MCF 10A (cell line): ENCODE measurements around the gene NXPH3. TPM values are rescaled to one million over a fixed set of nuclear protein-coding genes. Genes with fewer than 3 reads are reported as not detected.

Experiments used
- BruUV-seq: library from RNA; stranded (reverse); fragments of 400-500 nt; replicated peaks from 2 replicates; lab custom pipeline; 2021; lab: Mats Ljungman, UMichigan
- CTCF ChIA-PET: fragments of 300-600 bp; sonication (Branson Sonifier 250); formaldehyde crosslinking; extraction: SDS; loops from one replicate; lab custom pipeline; 2021; ENCODE audit warnings: antibody characterized with exemption, inconsistent platforms; lab: Yijun Ruan, JAX
- POLR2A ChIA-PET: fragments of 300-600, 350-650 bp; sonication (Branson Sonifier 250); formaldehyde crosslinking; extraction: SDS; loops from one replicate; lab custom pipeline; 2020; ENCODE audit warnings: antibody characterized with exemption, inconsistent platforms; lab: Yijun Ruan, JAX
- DNase-seq: peaks from one replicate; pipeline ENCODE4 v3.0.0-alpha.2; 2018; ENCODE audit not compliant: unreplicated experiment
- H3K27ac Mint-ChIP-seq: one replicate; pipeline ENCODE4 v1.8.0; 2022; ENCODE audit warnings: mild to moderate bottlenecking, low read depth, mixed read lengths; ENCODE audit not compliant: unreplicated experiment
- H3K27me3 Mint-ChIP-seq: one replicate; pipeline ENCODE4 v1.8.0; 2022; ENCODE audit warnings: mixed read lengths; ENCODE audit not compliant: insufficient read depth, unreplicated experiment
- H3K36me3 Mint-ChIP-seq: one replicate; pipeline ENCODE4 v1.8.0; 2022; ENCODE audit warnings: mild to moderate bottlenecking, moderate library complexity, mixed read lengths; ENCODE audit not compliant: insufficient read depth, unreplicated experiment
- H3K4me1 Mint-ChIP-seq: one replicate; pipeline ENCODE4 v1.8.0; 2022; ENCODE audit warnings: mixed read lengths; ENCODE audit not compliant: insufficient read depth, unreplicated experiment
- H3K4me3 Mint-ChIP-seq: one replicate; pipeline ENCODE4 v1.8.0; 2022; ENCODE audit warnings: mild to moderate bottlenecking, moderate library complexity, mixed read lengths; ENCODE audit not compliant: unreplicated experiment
- H3K9me3 Mint-ChIP-seq: one replicate; pipeline ENCODE4 v1.8.0; 2022; ENCODE audit warnings: mixed read lengths; ENCODE audit not compliant: unreplicated experiment
- CTCF ChIP-seq: fragments of 200-600 bp; IDR thresholded peaks from one replicate; pipeline ENCODE4 v1.8.0; 2022; ENCODE audit warnings: antibody characterized with exemption, mild to moderate bottlenecking; ENCODE audit not compliant: unreplicated experiment
- intact Hi-C: fragments of 100-400 bp; cut with micrococcal nuclease; formaldehyde crosslinking; loops from 2 replicates; pipeline ENCODE4 v1.14.1; 2022
- total RNA-seq: library from RNA; stranded (reverse); gene quantifications from 2 replicates; pipeline ENCODE4 v1.2.3, GENCODE V29; 2022

The NXPH3 gene
- total RNA-seq, 1 experiment from 2014 or later: not detected

- no peak overlapping the region for H3K4me3 Mint-ChIP-seq
- H3K27me3 Mint-ChIP-seq: no peaks in the 10 kb centered on the region
- POLR2A ChIA-PET: interaction anchor here (1.6 kb wide), 1 partner anchor 51 kb away, joined by 3 read pairs; no protein-coding TSS in a partner anchor
- H3K36me3 Mint-ChIP-seq: peaks cover 55% of the 10 kb centered on the region
- H3K9me3 Mint-ChIP-seq: no peaks in the 10 kb centered on the region
- no peak overlapping the region for H3K27ac Mint-ChIP-seq
- H3K4me1 Mint-ChIP-seq: no peaks in the 10 kb centered on the region
- no peak for DNase-seq
- TF ChIP-seq CTCF: no peak
- no TSS peak for BruUV-seq
- CTCF ChIA-PET: interaction anchor here (1.4 kb wide), 1 partner anchor 100 kb away, joined by 3 read pairs; no protein-coding TSS in a partner anchor
- intact Hi-C loops: no loop called here
These were observed 19.7 kb downstream of the NXPH3 start for GRCh38 chr17:49595328-49595727.

- ChIA-PET CTCF (no interaction called here), POLR2A (no interaction called here)
- Mint-ChIP-seq H3K9me3 (no peaks in the 10 kb centered on the region), H3K4me3 (no peak overlapping the region), H3K4me1 (no peaks in the 10 kb centered on the region), H3K27me3 (no peaks in the 10 kb centered on the region), H3K27ac (no peak overlapping the region), H3K36me3 (peaks cover 55% of the 10 kb centered on the region)
- no peak for TF ChIP-seq CTCF
- DNase-seq: no peak
- no TSS peak for BruUV-seq
- intact Hi-C loops: no loop called here
These were observed 20.3 kb downstream of the NXPH3 start for GRCh38 chr17:49595980-49596379.

GRCh38 chr17:49596613-49597244 is 21.1 kb downstream of the NXPH3 start:
- Mint-ChIP-seq H3K27me3 (no peaks in the 10 kb centered on the region), H3K27ac (no peak overlapping the region), H3K9me3 (no peaks in the 10 kb centered on the region), H3K4me3 (no peak overlapping the region), H3K4me1 (no peaks in the 10 kb centered on the region), H3K36me3 (peaks cover 58% of the 10 kb centered on the region)
- DNase-seq: no peak
- POLR2A ChIA-PET: interaction anchor here (0.6 to 1.5 kb wide), 4 partner anchors 16 to 922 kb away, joined by 3 to 4 read pairs (median 3); no protein-coding TSS in a partner anchor
- BruUV-seq: no TSS peak
- intact Hi-C loops: no loop called here
- CTCF ChIA-PET: interaction anchor here (0.6 to 1.4 kb wide), 6 partner anchors 20 to 661 kb away, joined by 3 to 7 read pairs (median 3); no protein-coding TSS in a partner anchor
- no peak for TF ChIP-seq CTCF

GRCh38 chr17:49597436-49597835 is 21.8 kb downstream of the NXPH3 start:
- Mint-ChIP-seq H3K9me3 (no peaks in the 10 kb centered on the region), H3K36me3 (peaks cover 65% of the 10 kb centered on the region), H3K4me3 (no peak overlapping the region), H3K27ac (peak overlapping the region; percentile 39), H3K4me1 (no peaks in the 10 kb centered on the region), H3K27me3 (no peaks in the 10 kb centered on the region)
- no peak for TF ChIP-seq CTCF
- DNase-seq: no peak
- intact Hi-C loops: no loop called here
- ChIA-PET POLR2A (interaction anchor here (0.6 to 1.5 kb wide), 5 partner anchors 9 to 922 kb away, joined by 3 to 4 read pairs (median 3); no protein-coding TSS in a partner anchor), CTCF (interaction anchor here (0.6 to 1.6 kb wide), 5 partner anchors 21 to 42 kb away, joined by 3 to 7 read pairs (median 3); no protein-coding TSS in a partner anchor)
- no TSS peak for BruUV-seq
